Chondrocyte (in vitro differentiated cells): ENCODE results near the gene FBXL14. TPM values are rescaled to one million over a fixed set of nuclear protein-coding genes. Genes with fewer than 3 reads are reported as not detected.

Experiments
- DNase-seq: peaks from one replicate; pipeline ENCODE4 v3.0.0; 2021; ENCODE audit warnings: mixed read lengths, low spot score
- H3K27ac Mint-ChIP-seq: one replicate; pipeline ENCODE4 v1.8.0; 2021; ENCODE audit warnings: mild to moderate bottlenecking, moderate library complexity, mixed read lengths; ENCODE audit not compliant: unreplicated experiment
- H3K27me3 Mint-ChIP-seq: 2 replicates; pipeline ENCODE4 v1.8.0; 2021; ENCODE audit warnings: low read depth, mixed read lengths
- H3K36me3 Mint-ChIP-seq: 2 replicates; pipeline ENCODE4 v1.8.0; 2021; ENCODE audit warnings: low read depth, mixed read lengths
- H3K4me1 Mint-ChIP-seq: 2 replicates; pipeline ENCODE4 v1.8.0; 2021; ENCODE audit warnings: low read depth, mild to moderate bottlenecking, mixed read lengths
- H3K4me3 Mint-ChIP-seq: one replicate; pipeline ENCODE4 v1.8.0; 2021; ENCODE audit warnings: mild to moderate bottlenecking, moderate library complexity, mixed read lengths; ENCODE audit not compliant: unreplicated experiment
- H3K9me3 Mint-ChIP-seq: 2 replicates; pipeline ENCODE4 v1.8.0; 2021; ENCODE audit warnings: low read depth, mixed read lengths
- CTCF ChIP-seq: fragments of 200-600 bp; sonication (generic); IDR thresholded peaks from 2 replicates; pipeline ENCODE4 v1.5.0; 2021; ENCODE audit warnings: antibody characterized with exemption, mild to moderate bottlenecking, moderate library complexity
- total RNA-seq: library from RNA; stranded (reverse); gene quantifications from 3 replicates; pipeline ENCODE4 v1.2.1, GENCODE V29; 2021

FBXL14 gene
- total RNA-seq, 1 donor from 2014 or later: 6.3 TPM

- no peak for TF ChIP-seq CTCF
- Mint-ChIP-seq H3K4me1 (peaks cover 31% of the 10 kb centered on the region), H3K36me3 (peaks cover 4% of the 10 kb centered on the region), H3K27ac (no peak overlapping the region), H3K9me3 (no peaks in the 10 kb centered on the region), H3K4me3 (no peak overlapping the region), H3K27me3 (no peaks in the 10 kb centered on the region)
- DNase-seq: no peak
Measured at GRCh38 chr12:1634149-1634548, 39.8 kb upstream of the FBXL14 start.

GRCh38 chr12:1633459-1633858 lies 39.1 kb upstream of the FBXL14 start:
- TF ChIP-seq CTCF: no peak
- DNase-seq: no peak
- no peak overlapping the region for H3K27ac Mint-ChIP-seq
- H3K36me3 Mint-ChIP-seq: peaks cover 3% of the 10 kb centered on the region
- peaks cover 37% of the 10 kb centered on the region for H3K4me1 Mint-ChIP-seq
- no peak overlapping the region for H3K4me3 Mint-ChIP-seq
- H3K27me3 Mint-ChIP-seq: no peaks in the 10 kb centered on the region
- no peaks in the 10 kb centered on the region for H3K9me3 Mint-ChIP-seq

- Mint-ChIP-seq H3K4me3 (no peak overlapping the region), H3K9me3 (no peaks in the 10 kb centered on the region), H3K4me1 (peaks cover 37% of the 10 kb centered on the region), H3K27me3 (no peaks in the 10 kb centered on the region), H3K27ac (no peak overlapping the region), H3K36me3 (peaks cover 2% of the 10 kb centered on the region)
- no peak for DNase-seq
- TF ChIP-seq CTCF: no peak
Measured at GRCh38 chr12:1632702-1633101, 38.3 kb upstream of the FBXL14 start.

- no peaks in the 10 kb centered on the region for H3K27me3 Mint-ChIP-seq
- no peaks in the 10 kb centered on the region for H3K9me3 Mint-ChIP-seq
- no peak for DNase-seq
- H3K36me3 Mint-ChIP-seq: peaks cover under 1% of the 10 kb centered on the region
- H3K4me3 Mint-ChIP-seq: peak overlapping the region; percentile 54
- peaks cover 37% of the 10 kb centered on the region for H3K4me1 Mint-ChIP-seq
- H3K27ac Mint-ChIP-seq: peak overlapping the region; percentile 86
- TF ChIP-seq CTCF: peak; percentile 42
Measured at GRCh38 chr12:1630827-1631591, 36.6 kb upstream of the FBXL14 start.

GRCh38 chr12:1630133-1630826 lies 35.9 kb upstream of the FBXL14 start:
- Mint-ChIP-seq H3K4me1 (peaks cover 44% of the 10 kb centered on the region), H3K27ac (peak overlapping the region; percentile 86), H3K36me3 (no peaks in the 10 kb centered on the region), H3K27me3 (no peaks in the 10 kb centered on the region), H3K4me3 (peak overlapping the region; percentile 54), H3K9me3 (no peaks in the 10 kb centered on the region)
- no peak for DNase-seq
- peak; percentile 65 for TF ChIP-seq CTCF
